Measurements from ENCODE around the gene MMAB.

DNA sequence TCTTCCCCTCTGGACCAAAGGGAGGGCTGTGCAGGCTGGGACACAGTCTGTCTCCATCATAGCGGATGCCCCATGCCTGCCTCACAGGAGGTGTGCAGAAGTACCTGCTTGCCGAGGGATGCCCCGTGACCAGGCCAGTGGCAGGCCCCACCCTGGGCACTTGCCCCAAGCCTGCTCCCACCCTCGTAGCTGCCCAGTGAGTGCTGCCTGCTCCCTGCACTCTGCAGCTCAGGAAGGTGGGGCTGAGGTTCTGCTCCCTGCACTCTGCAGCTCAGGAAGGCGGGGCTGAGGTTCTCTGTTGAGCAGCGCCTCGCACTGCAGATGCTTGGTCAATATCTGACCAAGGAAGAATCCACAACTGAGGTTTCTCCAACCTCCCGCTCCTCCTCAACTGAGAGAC lies 6.9 kb downstream of the MMAB start:
- TF ChIP-seq, protein P1, sequence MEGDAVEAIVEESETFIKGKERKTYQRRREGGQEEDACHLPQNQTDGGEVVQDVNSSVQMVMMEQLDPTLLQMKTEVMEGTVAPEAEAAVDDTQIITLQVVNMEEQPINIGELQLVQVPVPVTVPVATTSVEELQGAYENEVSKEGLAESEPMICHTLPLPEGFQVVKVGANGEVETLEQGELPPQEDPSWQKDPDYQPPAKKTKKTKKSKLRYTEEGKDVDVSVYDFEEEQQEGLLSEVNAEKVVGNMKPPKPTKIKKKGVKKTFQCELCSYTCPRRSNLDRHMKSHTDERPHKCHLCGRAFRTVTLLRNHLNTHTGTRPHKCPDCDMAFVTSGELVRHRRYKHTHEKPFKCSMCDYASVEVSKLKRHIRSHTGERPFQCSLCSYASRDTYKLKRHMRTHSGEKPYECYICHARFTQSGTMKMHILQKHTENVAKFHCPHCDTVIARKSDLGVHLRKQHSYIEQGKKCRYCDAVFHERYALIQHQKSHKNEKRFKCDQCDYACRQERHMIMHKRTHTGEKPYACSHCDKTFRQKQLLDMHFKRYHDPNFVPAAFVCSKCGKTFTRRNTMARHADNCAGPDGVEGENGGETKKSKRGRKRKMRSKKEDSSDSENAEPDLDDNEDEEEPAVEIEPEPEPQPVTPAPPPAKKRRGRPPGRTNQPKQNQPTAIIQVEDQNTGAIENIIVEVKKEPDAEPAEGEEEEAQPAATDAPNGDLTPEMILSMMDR (IDR thresholded peaks at IDR 0.05), result no peak
- no peak for TF ChIP-seq POLR2A (IDR thresholded peaks at IDR 0.05)
